Retinal pigment epithelial cell (primary cell): Measurements from ENCODE around the gene PARP6.
A peak's percentile ranks its signal among the peaks of the same experiment; 100 is the strongest.

Experiments
- DNase-seq: peaks from one replicate; pipeline ENCODE4 v3.0.0-alpha.2; 2010; ENCODE audit warnings: low read depth
- H3K4me3 ChIP-seq: 2 replicates; pipeline ENCODE4 v1.5.1; 2011; ENCODE audit warnings: mild to moderate bottlenecking, low read length, control low read depth, moderate library complexity
- CTCF ChIP-seq: conservative IDR thresholded peaks from 2 replicates; pipeline ENCODE4 v1.5.1; 2011; ENCODE audit warnings: low read depth, low read length, control low read depth, inconsistent platforms

PARP6 gene

GRCh38 chr15:72200395-72201237 lies 71.7 kb downstream of the PARP6 start:
- no peak for TF ChIP-seq CTCF
- no peak for DNase-seq
- no peak overlapping the region for H3K4me3 ChIP-seq

- no peak for DNase-seq
- peak; percentile 97 for TF ChIP-seq CTCF
- H3K4me3 ChIP-seq, result no peak overlapping the region
These were observed 72.6 kb downstream of the PARP6 start for GRCh38 chr15:72199721-72200212.

- TF ChIP-seq CTCF, result no peak
- DNase-seq, result no peak
These were observed 73.2 kb downstream of the PARP6 start for GRCh38 chr15:72199205-72199515.

GRCh38 chr15:72198356-72199204 lies 73.8 kb downstream of the PARP6 start:
- no peak for TF ChIP-seq CTCF
- no peak overlapping the region for H3K4me3 ChIP-seq
- DNase-seq, result no peak

More at GRCh38 chr15:72199205-72199515, 73.2 kb downstream of the PARP6 start:
- no peak overlapping the region for H3K4me3 ChIP-seq

GRCh38 chr15:72197460-72198355 lies 74.6 kb downstream of the PARP6 start, which contains the start of gene GRAMD2A:
TSS of gene GRAMD2A (minus strand) at chr15:72197787.
- H3K4me3 ChIP-seq, result peak within 1 kb of the TSS; percentile 43
- no peak for DNase-seq
- TF ChIP-seq CTCF, result no peak

- TF ChIP-seq CTCF, result no peak
- peak overlapping the region; percentile 43 for H3K4me3 ChIP-seq
- no peak for DNase-seq
These were observed 75.3 kb downstream of the PARP6 start for GRCh38 chr15:72197041-72197459.
